ENCODE measurements around the gene TTC39C.

The TTC39C gene

GRCh38 chr18:23992089-23992940 is 22.2 kb upstream of the TTC39C start:
- no peak for DNase-seq

GRCh38 chr18:23992941-23993280 is 21.6 kb upstream of the TTC39C start:
- DNase-seq: no peak

GRCh38 chr18:23994361-23994902 is 20.1 kb upstream of the TTC39C start:
- DNase-seq: no peak

- no peak for DNase-seq
Measured at GRCh38 chr18:23995180-23995579, 19.4 kb upstream of the TTC39C start.

GRCh38 chr18:23998018-23998417 is 16.5 kb upstream of the TTC39C start:
- DNase-seq: no peak

GRCh38 chr18:23998820-23999219 is 15.7 kb upstream of the TTC39C start:
- no peak for DNase-seq

- no peak for DNase-seq
Measured at GRCh38 chr18:24000613-24001490, 13.7 kb upstream of the TTC39C start.

GRCh38 chr18:24002479-24002878 is 12.1 kb upstream of the TTC39C start:
- no peak for DNase-seq

GRCh38 chr18:24003288-24003687 is 11.3 kb upstream of the TTC39C start:
- DNase-seq: no peak

- DNase-seq: no peak
Measured at GRCh38 chr18:24003903-24004640, 10.5 kb upstream of the TTC39C start.

GRCh38 chr18:24006712-24007313 is 7.7 kb upstream of the TTC39C start:
- no peak for DNase-seq

GRCh38 chr18:24009246-24009645 is 5.3 kb upstream of the TTC39C start:
- DNase-seq: no peak

GRCh38 chr18:24009651-24010333 is 4.8 kb upstream of the TTC39C start:
- no peak for DNase-seq

- no peak for DNase-seq
Measured at GRCh38 chr18:24010673-24011072, 3.9 kb upstream of the TTC39C start.

GRCh38 chr18:24011123-24011917 is 3.2 kb upstream of the TTC39C start:
- DNase-seq: no peak

- no peak for DNase-seq
Measured at GRCh38 chr18:24013051-24013450, 1.5 kb upstream of the TTC39C start.

GRCh38 chr18:24014986-24015638 is 558 bp downstream of the TTC39C start:
- DNase-seq: no peak

GRCh38 chr18:24015639-24016631 is 1.4 kb downstream of the TTC39C start:
- DNase-seq: no peak

GRCh38 chr18:24016643-24017042 is 2.1 kb downstream of the TTC39C start:
- DNase-seq: no peak

All from GDM1 (cell line).